GM19397 (cell line): ENCODE data around the gene GPR27.

Experiments used
- ATAC-seq: cut with Tn5 transposase; IDR thresholded peaks from one replicate; pipeline ENCODE4 v1.9.1; 2021; ENCODE audit warnings: mild to moderate bottlenecking, moderate library complexity; ENCODE audit not compliant: unreplicated experiment

GPR27 gene

GRCh38 chr3:71732637-71733036 is 21.0 kb upstream of the GPR27 start:
- ATAC-seq: no peak

GRCh38 chr3:71733319-71733718 is 20.3 kb upstream of the GPR27 start:
- ATAC-seq: no peak

GRCh38 chr3:71734881-71735280 is 18.8 kb upstream of the GPR27 start:
- ATAC-seq: no peak

- no peak for ATAC-seq
Measured at GRCh38 chr3:71742621-71743020, 11.0 kb upstream of the GPR27 start.

GRCh38 chr3:71744738-71745137 is 8.9 kb upstream of the GPR27 start:
- ATAC-seq: no peak

- ATAC-seq: no peak
Measured at GRCh38 chr3:71751602-71752001, 2.1 kb upstream of the GPR27 start.

GRCh38 chr3:71752831-71753700 is 589 bp upstream of the GPR27 start:
- ATAC-seq: no peak

GRCh38 chr3:71754610-71755253 is 1.1 kb downstream of the GPR27 start:
- ATAC-seq: no peak

- no peak for ATAC-seq
Measured at GRCh38 chr3:71758091-71758490, 4.4 kb downstream of the GPR27 start.

GRCh38 chr3:71759401-71759800 is 5.7 kb downstream of the GPR27 start:
- ATAC-seq: no peak

- no peak for ATAC-seq
Measured at GRCh38 chr3:71760140-71760539, 6.5 kb downstream of the GPR27 start.

- no peak for ATAC-seq
Measured at GRCh38 chr3:71763426-71763825, 9.8 kb downstream of the GPR27 start.

- no peak for ATAC-seq
Measured at GRCh38 chr3:71771126-71771525, 17.5 kb downstream of the GPR27 start.

- ATAC-seq: no peak
Measured at GRCh38 chr3:71771884-71772283, 18.2 kb downstream of the GPR27 start.

GRCh38 chr3:71776538-71776937 is 22.9 kb downstream of the GPR27 start:
- ATAC-seq: no peak

GRCh38 chr3:71778353-71778752 is 24.7 kb downstream of the GPR27 start:
- ATAC-seq: no peak

- ATAC-seq: no peak
Measured at GRCh38 chr3:71779674-71780377, 26.2 kb downstream of the GPR27 start.

GRCh38 chr3:71780430-71780829 is 26.8 kb downstream of the GPR27 start:
- ATAC-seq: no peak

GRCh38 chr3:71783152-71783551 is 29.5 kb downstream of the GPR27 start:
- no peak for ATAC-seq

- ATAC-seq: no peak
Measured at GRCh38 chr3:71784201-71784913, 30.7 kb downstream of the GPR27 start.

- ATAC-seq: no peak
Measured at GRCh38 chr3:71784914-71785531, 31.4 kb downstream of the GPR27 start, which contains the start of gene PROK2. Gene PROK2, minus strand, starts transcription at chr3:71785148. Its CDS starts 96 bp downstream, at chr3:71785052.
